ENCODE results near the gene RCOR1.

Gene RCOR1

GRCh38 chr14:102728501-102728900, 136.1 kb downstream of the RCOR1 start:
- no peak for DNase-seq (ENCODE audit: low read depth)
- no peak overlapping the region for H3K4me3 ChIP-seq (ENCODE audit: low read depth, low read length)
- no peak for TF ChIP-seq CTCF (IDR thresholded peaks at IDR 0.05; ENCODE audit: insufficient read depth, low read depth, low read length, missing control alignments)

- TF ChIP-seq CTCF (IDR thresholded peaks at IDR 0.05; ENCODE audit: insufficient read depth, low read depth, low read length, missing control alignments) = no peak
- H3K4me3 ChIP-seq (ENCODE audit: low read depth, low read length) = no peak overlapping the region
- DNase-seq (ENCODE audit: low read depth) = no peak
Measured at GRCh38 chr14:102729268-102729667, 136.8 kb downstream of the RCOR1 start.

- no peak overlapping the region for H3K4me3 ChIP-seq (ENCODE audit: low read depth, low read length)
- no peak for DNase-seq (ENCODE audit: low read depth)
- TF ChIP-seq CTCF (IDR thresholded peaks at IDR 0.05; ENCODE audit: insufficient read depth, low read depth, low read length, missing control alignments) = no peak
Measured at GRCh38 chr14:102729825-102730224, 137.4 kb downstream of the RCOR1 start.

- DNase-seq (ENCODE audit: low read depth) = no peak
- TF ChIP-seq CTCF (IDR thresholded peaks at IDR 0.05; ENCODE audit: insufficient read depth, low read depth, low read length, missing control alignments) = no peak
- no peak overlapping the region for H3K4me3 ChIP-seq (ENCODE audit: low read depth, low read length)
Measured at GRCh38 chr14:102731101-102731870, 138.8 kb downstream of the RCOR1 start.

- no peak overlapping the region for H3K4me3 ChIP-seq (ENCODE audit: low read depth, low read length)
- no peak for DNase-seq (ENCODE audit: low read depth)
- no peak for TF ChIP-seq CTCF (IDR thresholded peaks at IDR 0.05; ENCODE audit: insufficient read depth, low read depth, low read length, missing control alignments)
Measured at GRCh38 chr14:102731871-102732800, 139.7 kb downstream of the RCOR1 start.

- no peak for TF ChIP-seq CTCF (IDR thresholded peaks at IDR 0.05; ENCODE audit: insufficient read depth, low read depth, low read length, missing control alignments)
- no peak for DNase-seq (ENCODE audit: low read depth)
- no peak overlapping the region for H3K4me3 ChIP-seq (ENCODE audit: low read depth, low read length)
Measured at GRCh38 chr14:102732924-102733323, 140.5 kb downstream of the RCOR1 start.
